Activated CD4-positive, alpha-beta T cell treated with anti-CD3 and anti-CD28 coated beads for 36 hours (primary cell): ENCODE results near the gene MINAR2. TPM values are rescaled to one million over a fixed set of nuclear protein-coding genes. Genes with fewer than 3 reads are reported as not detected.
A peak's percentile ranks its signal among the peaks of the same experiment; 100 is the strongest.

Experiments
- ATAC-seq: fragments of 200-7000 bp; cut with Tn5 transposase; one replicate; pipeline ENCODE4 v1.10.0; 2021; ENCODE audit warnings: mild to moderate bottlenecking, moderate library complexity
- CTCF ChIA-PET: fragments of 350-600 bp; sonication (Branson Sonifier 250); formaldehyde crosslinking; loops from one replicate; lab custom pipeline; 2021; ENCODE audit warnings: antibody characterized with exemption; lab: Charles Lee
- POLR2A ChIA-PET: fragments of 350-600 bp; sonication (Branson Sonifier 250); formaldehyde crosslinking; loops from one replicate; lab custom pipeline; 2021; ENCODE audit warnings: antibody characterized with exemption, inconsistent platforms; lab: Charles Lee
- DNase-seq: peaks from one replicate; pipeline ENCODE4 v3.0.0-alpha.2; 2020
- H3K27ac Mint-ChIP-seq: one replicate; pipeline ENCODE4 v1.8.0; 2021; ENCODE audit warnings: mixed read lengths
- H3K27me3 Mint-ChIP-seq: one replicate; pipeline ENCODE4 v1.8.0; 2021; ENCODE audit warnings: mixed read lengths
- H3K36me3 Mint-ChIP-seq: one replicate; pipeline ENCODE4 v1.8.0; 2021; ENCODE audit warnings: low read depth, mixed read lengths
- H3K4me1 Mint-ChIP-seq: one replicate; pipeline ENCODE4 v1.8.0; 2021; ENCODE audit warnings: mixed read lengths
- H3K4me3 Mint-ChIP-seq: one replicate; pipeline ENCODE4 v1.8.0; 2021; ENCODE audit warnings: mild to moderate bottlenecking, moderate library complexity, mixed read lengths
- H3K9me3 Mint-ChIP-seq: one replicate; pipeline ENCODE4 v1.8.0; 2021; ENCODE audit warnings: low read depth, mixed read lengths
- intact Hi-C, 2 experiments: fragments of 100-400 bp; cut with DNase I in 1 of 2; cut with micrococcal nuclease in 1 of 2; formaldehyde crosslinking; loops; one replicate each; pipeline versions ENCODE4 v1.14.2 to v1.15.1; 2022 to 2024; cut with DNase I, micrococcal nuclease
- total RNA-seq, 2 experiments: library from RNA; stranded (reverse); gene quantifications; one replicate each; pipeline ENCODE4 v1.2.3, GENCODE V29; 2021

Gene MINAR2
- total RNA-seq, 2 experiments from 2014 or later, result not detected

DNA sequence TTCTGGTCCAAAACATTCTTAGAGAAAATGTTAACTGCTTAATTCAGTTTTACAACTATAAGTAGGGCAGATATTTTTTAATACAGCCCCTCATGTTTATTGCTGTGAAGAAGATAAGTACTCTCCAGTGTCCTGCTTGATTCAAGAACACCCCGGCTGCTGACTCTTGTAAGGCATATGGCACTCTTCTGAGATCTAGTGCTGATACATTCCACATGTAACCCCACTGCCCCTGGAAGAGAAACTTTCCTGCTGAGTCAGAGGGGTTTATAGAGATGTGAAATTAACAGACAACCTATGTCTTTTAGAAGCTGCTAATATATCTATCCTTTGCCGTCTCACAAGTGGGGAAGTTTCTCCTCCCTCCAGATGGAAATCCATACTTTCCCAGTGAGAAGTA, 1.0 kb upstream of the MINAR2 start:
- POLR2A ChIA-PET, result no interaction called here
- ATAC-seq (no peak), DNase-seq (no peak)
- Mint-ChIP-seq H3K4me3 (no peak overlapping the region), H3K27me3 (peaks cover 2% of the 10 kb centered on the region), H3K9me3 (no peaks in the 10 kb centered on the region), H3K27ac (no peak overlapping the region), H3K4me1 (no peaks in the 10 kb centered on the region), H3K36me3 (no peaks in the 10 kb centered on the region)
- CTCF ChIA-PET, result no interaction called here
- intact Hi-C loops, result no loop called here

DNA sequence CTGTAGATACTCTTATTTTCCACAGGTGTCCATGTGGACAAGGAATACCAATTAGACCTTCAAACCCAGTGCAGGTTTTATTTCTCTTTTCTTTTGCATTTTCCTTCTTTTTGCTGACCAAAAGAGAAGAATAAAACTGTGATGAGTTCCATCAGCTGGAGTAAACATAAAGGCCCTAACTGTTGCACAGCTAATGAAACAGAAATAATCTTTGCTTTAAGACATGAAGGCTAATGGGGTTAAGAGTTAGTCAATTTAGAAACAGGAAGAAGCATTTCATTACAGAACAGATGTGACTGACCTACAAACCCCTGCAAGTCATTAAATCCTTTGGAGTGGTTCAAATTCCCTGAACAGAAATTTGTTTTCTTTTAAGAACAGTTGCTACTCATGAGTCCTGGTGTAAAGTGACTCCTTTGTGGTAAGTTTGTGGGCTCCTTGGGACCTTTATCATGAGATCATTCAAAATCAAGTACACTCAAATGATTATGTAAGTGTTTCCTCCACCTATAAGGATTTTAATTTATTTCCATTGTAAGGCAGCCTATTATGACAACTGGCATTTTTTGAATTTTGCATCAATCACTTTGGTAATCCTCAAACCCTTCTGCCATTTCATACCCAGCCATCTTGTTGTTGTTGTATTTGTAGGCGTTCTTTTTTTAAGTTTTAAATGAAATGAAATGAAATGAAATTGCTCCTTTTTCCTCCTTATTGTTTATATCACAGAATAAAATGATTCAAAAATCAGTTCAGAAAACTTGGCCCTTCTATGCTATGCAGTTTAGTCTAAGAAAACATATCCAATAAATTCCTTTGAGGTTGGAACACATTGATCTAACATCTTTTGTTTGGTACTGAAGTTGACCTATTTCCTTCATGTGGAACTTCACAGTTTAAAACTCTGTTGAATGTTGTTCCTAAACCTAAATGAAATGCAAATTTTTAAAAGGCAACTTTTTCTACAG, 1.3 kb downstream of the MINAR2 start:
- Mint-ChIP-seq H3K4me1 (no peaks in the 10 kb centered on the region), H3K36me3 (no peaks in the 10 kb centered on the region), H3K27me3 (peaks cover 5% of the 10 kb centered on the region), H3K9me3 (no peaks in the 10 kb centered on the region), H3K4me3 (no peak overlapping the region), H3K27ac (no peak overlapping the region)
- DNase-seq (no peak), ATAC-seq (no peak)
- intact Hi-C loops, result no loop called here
- ChIA-PET POLR2A (no interaction called here), CTCF (no interaction called here)

DNA sequence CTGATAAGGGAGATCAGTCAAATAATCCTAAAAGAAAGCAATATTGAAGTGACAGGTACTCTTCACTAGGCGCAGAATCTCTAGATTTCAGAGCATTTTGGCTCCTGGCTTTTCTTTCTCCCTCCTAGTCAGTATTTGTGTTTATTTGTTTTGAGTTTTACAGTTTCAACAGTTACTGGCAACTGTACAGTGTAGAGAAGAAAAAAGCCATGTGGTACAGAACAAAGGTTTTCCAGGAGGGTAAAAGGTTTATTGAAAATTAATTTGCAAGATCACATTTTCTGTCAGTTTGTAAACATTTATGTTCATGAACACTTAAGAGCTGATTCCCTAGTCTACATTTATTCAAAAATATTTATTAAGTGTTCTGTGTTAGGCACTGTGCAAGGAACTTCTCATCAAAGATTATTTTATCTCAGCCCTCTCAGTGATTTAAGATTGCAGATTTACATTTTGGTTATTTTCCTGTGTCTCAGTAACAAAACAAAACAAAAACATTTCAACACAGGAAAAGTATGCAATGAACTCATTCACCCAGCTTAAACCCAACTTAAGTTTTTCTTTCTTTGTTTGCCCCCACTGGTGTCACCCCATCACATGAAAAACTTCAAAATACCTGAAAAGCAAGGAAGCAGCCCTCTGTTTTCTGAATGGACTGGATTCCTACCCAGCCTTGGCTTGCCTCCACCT, 12.9 kb downstream of the MINAR2 start:
- intact Hi-C loops, result no loop called here
- H3K4me1 Mint-ChIP-seq, result no peaks in the 10 kb centered on the region
- ChIA-PET POLR2A (no interaction called here), CTCF (interaction anchor here (1.0 kb wide), 1 partner anchor 10 kb away, joined by 4 read pairs; no protein-coding TSS in a partner anchor)
- ATAC-seq (no peak), DNase-seq (no peak)
- H3K4me3 Mint-ChIP-seq, result no peak overlapping the region
- H3K27ac Mint-ChIP-seq, result no peak overlapping the region
- peaks cover 2% of the 10 kb centered on the region for H3K27me3 Mint-ChIP-seq
- H3K9me3 Mint-ChIP-seq, result no peaks in the 10 kb centered on the region
- no peaks in the 10 kb centered on the region for H3K36me3 Mint-ChIP-seq

DNA sequence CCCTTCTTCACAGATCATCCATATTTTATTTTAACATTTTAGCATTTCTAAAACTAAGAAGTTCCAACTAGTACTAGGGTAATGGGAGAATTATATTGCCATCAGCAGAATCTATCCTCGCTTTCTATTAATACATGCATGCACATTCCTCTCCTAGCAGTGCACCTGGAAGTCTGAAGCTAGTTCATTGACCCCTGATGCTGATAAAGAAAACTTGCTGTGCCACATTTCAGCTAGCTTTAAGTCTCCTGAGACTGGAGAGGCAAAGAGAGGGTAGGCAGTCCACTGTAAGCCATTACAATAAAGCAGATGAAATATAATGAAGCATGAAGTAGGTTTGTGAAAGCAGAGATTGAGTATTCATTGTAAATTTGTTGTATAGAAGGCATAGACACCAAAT, 15.8 kb downstream of the MINAR2 start:
- H3K9me3 Mint-ChIP-seq, result no peaks in the 10 kb centered on the region
- ChIA-PET POLR2A (no interaction called here), CTCF (interaction anchor here (1.4 kb wide), 1 partner anchor 1549 kb away, joined by 5 read pairs; no protein-coding TSS in a partner anchor)
- no peak overlapping the region for H3K27ac Mint-ChIP-seq
- DNase-seq (no peak), ATAC-seq (no peak)
- intact Hi-C loops, result no loop called here
- H3K4me1 Mint-ChIP-seq, result no peaks in the 10 kb centered on the region
- H3K36me3 Mint-ChIP-seq, result no peaks in the 10 kb centered on the region
- no peak overlapping the region for H3K4me3 Mint-ChIP-seq
- no peaks in the 10 kb centered on the region for H3K27me3 Mint-ChIP-seq

DNA sequence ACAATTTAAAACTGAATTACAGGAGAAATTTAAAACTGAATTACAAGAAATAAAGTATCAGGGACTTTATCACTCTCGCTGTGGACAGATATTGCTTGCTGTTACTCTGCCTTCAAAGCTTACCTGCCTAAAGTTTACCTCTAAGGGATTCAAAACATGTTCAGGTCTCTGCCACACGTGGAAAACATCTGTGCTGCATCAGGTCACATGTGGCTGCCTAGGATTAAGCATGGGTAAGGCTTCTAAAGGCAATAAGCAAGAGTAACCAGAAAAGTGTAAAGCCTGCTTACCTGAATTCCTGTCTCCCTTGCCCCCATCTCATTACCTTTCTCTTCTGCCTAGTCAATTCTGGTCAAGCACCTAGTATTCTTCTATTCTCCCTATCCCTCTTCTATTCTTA, 18.9 kb downstream of the MINAR2 start:
- ATAC-seq, result no peak
- POLR2A ChIA-PET, result no interaction called here
- Mint-ChIP-seq H3K4me3 (no peak overlapping the region), H3K27me3 (no peaks in the 10 kb centered on the region), H3K4me1 (no peaks in the 10 kb centered on the region), H3K9me3 (no peaks in the 10 kb centered on the region), H3K27ac (no peak overlapping the region), H3K36me3 (no peaks in the 10 kb centered on the region)
- intact Hi-C loops, result loop anchor here in 1 of 2 experiments (2.0 to 5.0 kb wide), 5 partner anchors 304 to 1554 kb away; partner anchors contain the start of genes ADAMTS19 and ISOC1
- CTCF ChIA-PET, result interaction anchor here (0.7 to 2.4 kb wide), 4 partner anchors 11 to 865 kb away, joined by 3 to 17 read pairs (median 4); no protein-coding TSS in a partner anchor
- DNase-seq, result no peak

DNA sequence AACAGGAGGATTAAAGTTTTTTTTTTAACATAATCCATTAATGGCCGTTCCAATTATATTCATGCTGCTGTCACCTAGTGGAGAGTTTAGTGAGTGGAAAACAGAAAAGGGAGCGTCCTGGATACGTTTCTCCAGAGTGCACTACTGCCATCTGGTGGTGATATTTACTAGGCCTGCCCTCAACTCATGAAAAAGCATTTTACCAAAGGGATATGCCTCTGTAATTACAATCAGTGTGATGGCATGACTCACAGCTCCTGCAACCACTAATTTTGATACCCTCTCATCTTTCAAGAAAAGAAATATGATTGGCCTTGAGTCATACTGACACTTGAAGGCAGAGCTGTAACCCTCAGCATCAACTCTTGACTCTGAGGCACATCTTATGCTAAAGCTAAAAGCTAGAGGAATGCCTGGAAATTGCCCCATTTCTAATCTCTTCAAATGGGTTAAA, 20.1 kb downstream of the MINAR2 start:
- no peaks in the 10 kb centered on the region for H3K36me3 Mint-ChIP-seq
- no peaks in the 10 kb centered on the region for H3K9me3 Mint-ChIP-seq
- intact Hi-C loops, result loop anchor here (1.0 to 5.0 kb wide), 9 partner anchors 104 to 1555 kb away; partner anchors contain the start of genes ADAMTS19 (in 1 of the 2) and ISOC1 (in 1 of the 2)
- H3K27ac Mint-ChIP-seq, result no peak overlapping the region
- ChIA-PET POLR2A (interaction anchor here (0.5 kb wide), 1 partner anchor 1007 kb away, joined by 4 read pairs; no protein-coding TSS in a partner anchor), CTCF (interaction anchor here (0.6 to 2.4 kb wide), 15 partner anchors 9 to 1553 kb away, joined by 3 to 18 read pairs (median 3); partner anchors contain the start of gene ISOC1)
- H3K27me3 Mint-ChIP-seq, result no peaks in the 10 kb centered on the region
- no peak overlapping the region for H3K4me3 Mint-ChIP-seq
- no peaks in the 10 kb centered on the region for H3K4me1 Mint-ChIP-seq
- DNase-seq, result peak; percentile 82
- ATAC-seq, result peak; percentile 98

DNA sequence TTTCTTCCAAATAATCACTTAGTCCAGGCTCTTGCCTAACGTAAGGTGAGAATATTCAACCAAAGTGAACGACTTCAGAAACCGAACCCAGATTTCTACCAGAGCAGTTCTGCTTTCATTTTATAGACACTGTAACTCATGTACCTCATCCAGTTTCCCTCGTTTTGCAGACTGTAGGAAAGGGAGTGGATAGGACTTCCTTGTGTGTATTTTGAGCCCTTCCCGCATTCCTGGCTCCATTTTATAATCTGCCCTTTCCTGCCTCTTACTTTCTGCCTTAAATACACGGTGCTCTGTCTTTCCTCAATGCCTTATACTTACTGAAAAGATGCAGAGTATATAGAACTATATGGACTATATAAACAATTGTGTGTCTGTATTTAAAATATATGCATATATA, 20.8 kb downstream of the MINAR2 start:
- Mint-ChIP-seq H3K9me3 (no peaks in the 10 kb centered on the region), H3K4me3 (no peak overlapping the region), H3K27ac (no peak overlapping the region), H3K36me3 (no peaks in the 10 kb centered on the region), H3K27me3 (peaks cover 6% of the 10 kb centered on the region), H3K4me1 (no peaks in the 10 kb centered on the region)
- intact Hi-C loops, result loop anchor here (1.0 to 5.0 kb wide), 8 partner anchors 104 to 1555 kb away; partner anchors contain the start of genes ADAMTS19 (in 1 of the 2) and ISOC1 (in 1 of the 2)
- ATAC-seq (no peak), DNase-seq (no peak)
- ChIA-PET POLR2A (interaction anchor here (0.5 kb wide), 1 partner anchor 1008 kb away, joined by 4 read pairs; no protein-coding TSS in a partner anchor), CTCF (interaction anchor here (0.8 to 2.4 kb wide), 15 partner anchors 9 to 1554 kb away, joined by 3 to 18 read pairs (median 4); partner anchors contain the start of gene ISOC1)

DNA sequence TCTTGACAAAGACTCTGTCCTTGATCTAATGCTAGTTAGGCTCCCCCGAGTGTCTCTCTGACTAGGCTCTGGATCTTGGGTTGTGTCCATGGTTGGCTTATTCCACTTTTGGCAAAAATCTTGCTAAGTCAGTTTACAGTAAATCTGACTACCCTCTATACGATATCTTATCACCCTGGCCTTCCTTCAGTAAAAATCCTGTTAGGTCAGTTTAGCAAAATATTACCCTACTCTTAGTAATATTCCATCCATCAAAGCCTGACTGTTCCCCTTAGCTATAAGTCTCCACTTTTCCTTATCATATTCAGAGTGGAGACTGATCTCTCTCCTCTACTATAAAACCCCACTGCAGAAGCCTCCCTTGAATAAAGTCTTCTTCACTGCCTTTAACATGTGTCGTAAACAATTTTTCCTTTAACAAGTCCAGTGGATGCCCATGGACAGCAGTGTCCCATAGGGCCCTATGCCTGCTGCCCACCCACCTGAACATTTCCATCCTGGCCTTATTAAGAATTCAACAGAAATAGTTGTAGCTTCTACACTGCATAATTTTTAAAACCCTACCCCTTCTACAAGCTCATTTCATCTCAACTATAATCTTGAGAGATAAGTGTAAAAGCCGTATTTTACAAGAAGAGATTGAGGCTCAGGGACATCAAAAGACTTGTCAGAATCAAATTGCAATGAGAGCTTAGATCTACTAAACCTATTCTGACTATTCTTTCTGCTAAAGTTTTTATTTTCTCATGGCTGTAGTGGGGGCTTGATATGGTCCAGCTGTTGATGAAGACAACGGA, 22.3 kb downstream of the MINAR2 start:
- Mint-ChIP-seq H3K4me1 (no peaks in the 10 kb centered on the region), H3K36me3 (no peaks in the 10 kb centered on the region), H3K4me3 (no peak overlapping the region), H3K27me3 (peaks cover 6% of the 10 kb centered on the region), H3K9me3 (no peaks in the 10 kb centered on the region), H3K27ac (no peak overlapping the region)
- POLR2A ChIA-PET, result no interaction called here
- ATAC-seq (no peak), DNase-seq (no peak)
- intact Hi-C loops, result loop anchor here (2.0 to 5.0 kb wide), 4 partner anchors 372 to 1342 kb away; no protein-coding TSS in a partner anchor
- CTCF ChIA-PET, result interaction anchor here (0.7 to 6.5 kb wide), 7 partner anchors 8 to 371 kb away, joined by 4 to 122 read pairs (median 4); no protein-coding TSS in a partner anchor

DNA sequence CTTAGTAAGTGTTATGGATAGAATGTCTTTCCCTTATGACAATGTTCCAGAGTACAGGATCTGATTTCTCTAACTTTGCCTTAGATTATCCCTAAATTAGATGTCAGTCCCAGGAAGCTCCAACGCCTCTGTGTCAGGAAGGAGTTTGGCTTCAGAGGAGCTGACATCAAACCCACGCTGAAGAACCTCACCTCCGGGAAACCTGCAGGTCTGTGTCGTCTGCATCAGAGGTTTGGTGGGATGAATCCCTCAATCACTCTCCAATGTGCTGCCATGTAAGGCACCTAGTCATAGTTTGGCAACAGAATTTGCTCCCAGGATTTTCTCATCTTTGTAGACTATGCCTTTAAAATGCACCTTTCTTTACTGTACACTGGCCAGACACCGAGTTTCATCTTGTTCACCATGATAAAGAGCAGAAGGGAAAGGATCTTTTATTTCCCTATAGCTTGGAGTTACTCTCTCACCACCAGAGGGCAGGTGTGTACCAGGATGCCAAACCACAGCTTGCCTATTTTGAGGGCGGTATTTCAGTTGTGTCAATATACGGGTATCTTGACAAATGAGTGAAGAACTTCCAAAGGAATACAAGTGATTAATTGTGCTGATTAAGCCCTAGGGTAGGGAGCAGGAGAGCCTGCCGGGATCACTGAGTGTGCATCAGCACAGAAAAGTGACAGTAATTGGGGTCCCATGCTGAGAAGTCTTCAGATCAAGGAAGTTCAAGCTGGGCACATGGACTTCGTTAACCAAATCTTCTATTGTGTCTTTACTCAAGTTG, 23.4 kb downstream of the MINAR2 start:
- Mint-ChIP-seq H3K27me3 (peaks cover 6% of the 10 kb centered on the region), H3K27ac (no peak overlapping the region), H3K4me3 (no peak overlapping the region), H3K36me3 (no peaks in the 10 kb centered on the region), H3K9me3 (no peaks in the 10 kb centered on the region), H3K4me1 (no peaks in the 10 kb centered on the region)
- POLR2A ChIA-PET, result no interaction called here
- CTCF ChIA-PET, result interaction anchor here (0.6 to 6.5 kb wide), 16 partner anchors 10 to 725 kb away, joined by 3 to 122 read pairs (median 4); no protein-coding TSS in a partner anchor
- intact Hi-C loops, result loop anchor here (1.0 to 5.0 kb wide), 5 partner anchors 81 to 1341 kb away; no protein-coding TSS in a partner anchor
- ATAC-seq (no peak), DNase-seq (peak; percentile 71)

DNA sequence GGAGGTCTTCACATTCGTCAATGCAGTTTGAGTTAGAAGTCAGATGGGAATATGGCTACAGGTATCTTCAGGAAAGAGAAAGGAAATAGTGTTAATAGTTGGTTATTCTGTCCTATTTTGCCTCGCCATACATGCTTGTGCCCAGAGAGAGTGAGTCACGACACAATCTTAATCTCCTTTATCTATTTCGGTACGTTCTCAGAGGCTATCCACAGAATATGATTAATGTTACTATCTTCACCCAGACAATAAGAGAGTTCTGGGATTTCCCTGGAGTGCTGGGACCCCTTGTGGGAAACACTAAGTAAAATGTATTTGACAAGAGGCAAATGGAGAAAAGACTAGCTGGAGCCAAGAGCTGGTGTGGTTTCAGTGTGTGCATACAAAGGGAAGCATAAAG, 25.5 kb downstream of the MINAR2 start:
- DNase-seq, result no peak
- H3K9me3 Mint-ChIP-seq, result no peaks in the 10 kb centered on the region
- no peaks in the 10 kb centered on the region for H3K36me3 Mint-ChIP-seq
- H3K27me3 Mint-ChIP-seq, result peaks cover 6% of the 10 kb centered on the region
- intact Hi-C loops, result loop anchor here in 1 of 2 experiments (5.0 kb wide), 2 partner anchors 369 to 1339 kb away; no protein-coding TSS in a partner anchor
- H3K4me1 Mint-ChIP-seq, result no peaks in the 10 kb centered on the region
- CTCF ChIA-PET, result interaction anchor here (1.3 to 6.5 kb wide), 2 partner anchors 79 to 109 kb away, joined by 4 to 122 read pairs; no protein-coding TSS in a partner anchor
- no peak overlapping the region for H3K4me3 Mint-ChIP-seq
- H3K27ac Mint-ChIP-seq, result no peak overlapping the region
- POLR2A ChIA-PET, result no interaction called here
- no peak for ATAC-seq
